Measurements from ENCODE around the gene ZNF709.

DNA sequence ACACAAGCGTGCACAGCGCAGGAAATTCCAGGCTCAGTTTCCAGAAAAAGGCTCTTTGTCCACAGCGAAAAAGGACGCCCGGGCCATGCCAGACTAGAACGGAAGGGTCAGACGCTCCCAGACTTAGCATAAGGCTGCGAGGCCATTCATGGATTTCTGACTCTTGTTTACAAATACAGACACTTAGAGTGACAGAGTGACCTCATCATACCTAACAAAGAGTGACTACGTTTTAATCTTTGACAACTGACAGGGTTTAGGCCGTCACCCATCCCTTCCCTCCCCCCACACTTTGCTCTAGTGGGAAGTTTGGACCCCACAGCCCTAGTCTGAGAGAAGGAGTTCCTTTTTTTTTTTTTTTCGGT is 418 bp upstream of the ZNF709 start:
- TF ChIP-seq, protein P1, sequence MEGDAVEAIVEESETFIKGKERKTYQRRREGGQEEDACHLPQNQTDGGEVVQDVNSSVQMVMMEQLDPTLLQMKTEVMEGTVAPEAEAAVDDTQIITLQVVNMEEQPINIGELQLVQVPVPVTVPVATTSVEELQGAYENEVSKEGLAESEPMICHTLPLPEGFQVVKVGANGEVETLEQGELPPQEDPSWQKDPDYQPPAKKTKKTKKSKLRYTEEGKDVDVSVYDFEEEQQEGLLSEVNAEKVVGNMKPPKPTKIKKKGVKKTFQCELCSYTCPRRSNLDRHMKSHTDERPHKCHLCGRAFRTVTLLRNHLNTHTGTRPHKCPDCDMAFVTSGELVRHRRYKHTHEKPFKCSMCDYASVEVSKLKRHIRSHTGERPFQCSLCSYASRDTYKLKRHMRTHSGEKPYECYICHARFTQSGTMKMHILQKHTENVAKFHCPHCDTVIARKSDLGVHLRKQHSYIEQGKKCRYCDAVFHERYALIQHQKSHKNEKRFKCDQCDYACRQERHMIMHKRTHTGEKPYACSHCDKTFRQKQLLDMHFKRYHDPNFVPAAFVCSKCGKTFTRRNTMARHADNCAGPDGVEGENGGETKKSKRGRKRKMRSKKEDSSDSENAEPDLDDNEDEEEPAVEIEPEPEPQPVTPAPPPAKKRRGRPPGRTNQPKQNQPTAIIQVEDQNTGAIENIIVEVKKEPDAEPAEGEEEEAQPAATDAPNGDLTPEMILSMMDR (conservative IDR thresholded peaks at IDR 0.05 in 1 of 2, IDR thresholded peaks at IDR 0.05 in 1 of 2; ENCODE audit: extremely low read depth in 1 of 2, insufficient read depth in 1 of 2, low read depth in 1 of 2, low read length in 2 of 2): no peak
- no peak for TF ChIP-seq EZH2 (IDR thresholded peaks at IDR 0.05; ENCODE audit: borderline replicate concordance, low read length)

All from mammary epithelial cell (primary cell).